CD4-positive, alpha-beta T cell treated with Interleukin-12 subunit alpha and Interleukin-12 subunit beta, for 1 hour (primary cell): ENCODE data around the gene POLDIP3.
"Not testable (repeated sequence)": the region's sequence is repeated elsewhere in the genome, so short reads cannot be mapped to it uniquely, and the experiment has no call there.

ENCODE experiments used
- DNase-seq: peaks from one replicate; pipeline ENCODE4 v3.0.0-alpha.2; 2020

POLDIP3 gene

GRCh38 chr22:42585096-42585495 is 29.6 kb downstream of the POLDIP3 start:
- no peak for DNase-seq

DNA sequence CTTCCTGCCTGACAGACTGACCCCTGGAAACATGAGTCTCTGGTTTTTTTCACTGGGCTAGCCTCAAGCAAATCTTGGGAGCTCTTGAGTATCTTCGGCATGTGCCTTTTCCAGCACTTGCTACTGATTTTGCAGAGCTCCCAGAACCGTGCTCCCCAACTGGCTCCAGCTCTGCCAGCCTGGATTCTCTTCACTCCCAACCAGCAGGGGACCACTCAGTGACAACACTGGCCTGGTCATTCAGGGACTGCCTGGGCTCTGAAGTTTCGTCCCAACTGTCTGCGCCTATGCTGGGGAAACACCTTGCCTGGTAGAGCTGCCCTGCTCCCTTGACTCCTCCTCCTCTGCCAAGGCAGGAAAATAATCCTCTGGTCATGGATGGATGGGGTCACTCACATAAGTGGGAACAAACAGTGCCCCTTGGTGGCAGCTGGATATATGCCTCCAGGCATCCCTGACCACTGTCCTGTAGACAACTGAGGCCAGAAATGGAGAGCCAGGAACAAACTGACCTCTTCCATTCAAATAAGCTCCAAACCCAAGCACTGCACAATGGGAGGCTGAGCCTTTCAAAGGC is 30.2 kb downstream of the POLDIP3 start:
- no peak for DNase-seq

DNA sequence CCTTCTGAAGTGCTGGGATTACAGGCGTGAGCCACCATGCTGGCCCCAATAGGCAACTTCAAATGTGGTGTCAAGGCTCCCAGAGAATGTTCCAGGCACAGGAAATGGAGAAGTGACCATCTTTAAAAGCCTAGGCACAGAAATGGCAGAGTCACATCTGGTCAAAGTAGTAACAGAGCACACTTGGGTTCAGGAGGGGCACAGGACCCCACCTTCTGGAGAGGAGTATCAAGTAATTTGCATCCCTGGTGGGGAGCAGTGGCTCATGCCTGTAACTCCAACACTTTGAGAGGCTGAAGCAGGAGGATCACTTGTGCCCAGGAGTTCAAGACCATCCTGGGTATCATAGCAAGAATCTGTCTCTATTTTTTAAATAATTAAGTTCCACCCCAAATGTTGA is 31.7 kb downstream of the POLDIP3 start:
- no peak for DNase-seq

- peak; percentile 82 for DNase-seq
These were observed 32.6 kb downstream of the POLDIP3 start for GRCh38 chr22:42581762-42582716.

GRCh38 chr22:42581194-42581761 is 33.4 kb downstream of the POLDIP3 start:
- not testable (repeated sequence) for DNase-seq

- not testable (repeated sequence) for DNase-seq
These were observed 34.6 kb downstream of the POLDIP3 start for GRCh38 chr22:42580040-42580439.

- no peak for DNase-seq
These were observed 37.0 kb downstream of the POLDIP3 start for GRCh38 chr22:42577623-42578240.

GRCh38 chr22:42577141-42577540 is 37.5 kb downstream of the POLDIP3 start:
- DNase-seq: not testable (repeated sequence)

- DNase-seq: not testable (repeated sequence)
These were observed 38.6 kb downstream of the POLDIP3 start for GRCh38 chr22:42575996-42576574.

DNA sequence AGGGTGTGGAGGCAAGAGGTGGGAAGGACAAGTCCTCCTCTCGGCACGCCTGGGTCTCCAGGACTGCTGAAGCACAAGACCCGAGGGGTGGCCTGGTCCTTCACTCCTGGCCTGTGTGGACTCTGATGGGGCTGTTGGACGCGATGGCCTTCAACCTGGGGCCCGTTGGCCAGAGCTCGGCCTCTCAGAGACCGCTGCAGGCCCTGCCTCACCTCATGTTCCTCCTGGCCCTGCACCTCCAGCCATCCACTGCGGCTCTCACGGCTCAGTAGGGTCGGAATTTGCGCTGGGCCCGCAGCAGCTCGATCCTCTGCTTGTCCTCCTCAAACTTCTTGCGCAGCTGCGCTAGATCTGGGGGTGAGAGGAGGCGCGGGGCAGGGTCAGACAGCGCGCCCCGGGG is 40.2 kb downstream of the POLDIP3 start:
- not testable (repeated sequence) for DNase-seq

GRCh38 chr22:42574046-42574445 is 40.6 kb downstream of the POLDIP3 start:
- DNase-seq: not testable (repeated sequence)

- not testable (repeated sequence) for DNase-seq
These were observed 43.6 kb downstream of the POLDIP3 start for GRCh38 chr22:42571068-42571467.

DNA sequence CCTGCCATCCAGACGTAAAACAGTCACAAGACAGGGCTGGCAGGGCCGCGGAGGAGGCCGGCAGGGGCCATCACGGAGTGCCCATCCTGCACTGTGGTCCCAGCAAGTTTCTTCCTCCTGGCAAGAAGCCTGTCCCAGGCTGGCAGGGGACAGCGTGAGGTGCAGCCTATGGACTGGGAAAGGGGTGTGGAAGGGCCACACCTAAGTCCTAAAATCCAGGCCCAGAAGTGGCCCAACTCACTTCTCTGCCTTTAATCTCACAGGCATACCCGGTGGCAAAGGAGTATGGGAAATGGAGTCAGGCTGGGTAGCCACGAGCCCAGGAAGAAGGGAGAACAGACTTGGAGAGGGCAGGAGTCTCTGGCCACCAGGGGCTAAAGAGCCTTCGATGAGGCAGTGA is 44.1 kb downstream of the POLDIP3 start:
- not testable (repeated sequence) for DNase-seq

GRCh38 chr22:42567950-42568349 is 46.7 kb downstream of the POLDIP3 start:
- not testable (repeated sequence) for DNase-seq

DNA sequence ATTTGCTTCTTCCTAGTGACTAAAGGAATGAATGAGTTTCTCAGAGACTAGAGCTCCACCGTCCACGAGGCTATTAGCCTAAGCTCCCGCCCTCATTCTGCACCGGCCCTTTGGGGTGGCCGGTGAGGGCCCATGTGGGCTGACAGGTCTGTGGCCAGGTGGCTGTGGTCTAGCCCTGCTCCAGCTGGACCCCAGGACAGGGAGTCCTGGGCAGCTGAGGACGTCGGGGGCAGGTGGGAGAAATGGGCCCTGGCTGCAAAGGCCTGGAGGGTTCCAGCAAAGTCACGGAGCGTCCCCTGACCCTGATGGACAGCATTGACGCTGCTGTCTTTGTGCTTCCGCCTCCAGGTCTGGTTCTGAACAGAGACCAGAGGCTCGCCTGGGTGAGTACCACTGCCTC is 48.7 kb downstream of the POLDIP3 start:
- no peak for DNase-seq

- DNase-seq: no peak
These were observed 50.0 kb downstream of the POLDIP3 start for GRCh38 chr22:42564699-42565098.

DNA sequence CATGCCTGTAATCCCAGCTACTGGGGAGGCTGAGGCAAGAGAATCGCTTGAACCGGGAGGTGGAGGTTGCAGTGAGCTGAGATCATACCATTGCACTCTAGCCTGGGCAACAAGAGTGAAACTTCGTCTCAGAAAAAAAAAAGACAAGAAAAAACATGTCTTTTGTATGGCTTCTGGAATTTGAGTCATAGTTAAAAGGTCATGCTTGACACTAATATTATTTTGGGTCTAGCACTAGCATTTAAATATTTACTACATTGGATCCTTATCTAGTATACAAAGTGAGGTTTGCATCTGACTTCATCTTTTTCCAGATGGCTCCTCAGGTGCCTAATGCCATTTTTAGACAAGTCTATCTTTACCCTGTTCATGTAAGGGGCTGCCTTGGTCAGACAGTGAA is 50.7 kb downstream of the POLDIP3 start:
- DNase-seq: not testable (repeated sequence)

DNA sequence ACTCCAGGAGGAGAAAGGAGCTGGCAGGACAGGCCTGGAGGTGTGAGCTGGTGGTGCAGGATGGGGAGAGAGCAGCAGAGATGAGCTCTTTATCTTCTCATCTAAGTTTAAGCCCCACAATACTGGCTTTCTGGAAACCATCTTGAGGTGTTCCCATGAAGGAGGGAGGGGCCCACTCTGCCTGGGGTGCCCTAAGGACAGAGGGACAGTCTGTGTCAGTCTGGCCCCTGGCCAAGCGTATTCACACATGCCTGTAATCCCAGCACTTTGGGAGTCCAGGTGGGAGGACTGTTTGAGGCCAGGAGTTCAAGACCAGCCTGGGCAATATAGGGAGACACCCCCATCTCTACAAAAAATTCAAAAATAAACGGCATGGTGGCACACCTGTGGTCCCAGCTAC is 52.0 kb downstream of the POLDIP3 start:
- no peak for DNase-seq

- no peak for DNase-seq
These were observed 52.4 kb downstream of the POLDIP3 start for GRCh38 chr22:42562279-42562678.

DNA sequence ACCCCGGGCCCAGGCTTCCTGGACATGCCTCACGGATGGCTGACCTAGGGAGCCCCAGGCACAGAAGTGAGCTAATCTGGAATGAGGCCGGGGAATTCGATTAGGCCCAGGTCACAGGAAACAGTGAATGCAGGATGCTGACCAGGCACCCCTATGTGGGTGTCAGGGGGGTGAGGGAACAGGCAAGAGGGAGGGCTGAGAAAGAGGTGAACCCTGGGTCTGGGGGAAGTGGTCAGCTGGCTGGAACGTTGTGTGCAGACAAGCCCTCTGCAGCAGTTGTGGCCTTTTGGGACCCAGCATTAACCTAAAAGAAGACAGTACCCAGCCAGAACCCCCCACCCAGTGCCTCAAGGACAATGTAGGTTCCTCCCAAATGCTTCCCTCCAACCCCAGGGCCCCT is 52.8 kb downstream of the POLDIP3 start:
- DNase-seq: no peak

DNA sequence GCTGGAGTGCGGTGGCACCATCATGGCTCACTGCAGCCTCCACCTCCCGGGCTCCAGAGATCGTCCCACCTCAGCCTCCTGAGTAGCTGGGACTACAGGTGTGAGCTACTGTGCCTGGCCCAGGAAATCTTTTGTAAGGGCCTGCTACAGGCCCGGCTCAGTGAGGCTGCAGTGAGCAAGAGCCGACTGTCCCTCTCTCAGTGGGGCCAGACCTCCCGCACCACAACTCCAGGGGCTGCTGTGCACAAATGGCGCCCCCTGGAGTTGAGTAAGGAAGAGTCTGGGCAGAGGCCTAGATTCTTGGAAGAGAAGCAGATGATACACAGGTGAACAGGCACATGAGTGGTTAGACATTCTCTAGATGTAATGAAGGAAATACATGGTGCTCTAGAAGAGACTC is 53.9 kb downstream of the POLDIP3 start:
- DNase-seq: no peak

DNA sequence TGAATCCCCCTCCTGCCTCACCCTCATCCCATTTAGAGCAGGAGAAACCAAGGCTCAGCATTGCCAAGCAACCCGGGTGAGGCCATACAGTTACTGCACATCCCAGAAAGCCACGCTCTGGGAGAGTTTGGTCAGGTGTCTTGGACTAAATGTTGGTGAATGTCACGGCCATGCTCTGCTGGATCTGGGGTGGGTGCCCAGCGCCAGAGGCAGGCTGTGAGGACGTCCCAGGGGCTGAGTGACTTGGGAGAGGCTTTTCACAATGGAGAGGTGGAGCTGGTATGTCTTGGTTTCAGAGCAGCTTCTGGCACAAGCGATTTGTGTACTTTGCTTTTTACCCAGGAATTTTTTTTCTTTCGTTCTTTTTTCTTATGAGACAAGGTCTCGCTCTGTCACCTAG is 54.3 kb downstream of the POLDIP3 start:
- no peak for DNase-seq
